Gastrocnemius medialis (tissue), 4 donors: ENCODE measurements around the gene TCTN1. TPM values are rescaled to one million over a fixed set of nuclear protein-coding genes. Genes with fewer than 3 reads are reported as not detected.

ENCODE experiments used
- ATAC-seq, 2 donors: fragments of 150-250 bp; one replicate each; pipeline ENCODE4 v1.9.1; 2016
- DNase-seq, 2 donors: peaks; one replicate each; pipeline ENCODE4 v3.0.0-alpha.2; 2019
- H3K27ac ChIP-seq, 4 donors: fragments of 200-600 bp; sonication (generic); 1 replicate in 1 of 4; 2 replicates in 3 of 4; pipeline ENCODE4 v1.5.1; 2016 to 2018; ENCODE audit warnings: mild to moderate bottlenecking in 2 of 4, moderate library complexity in 1 of 4
- H3K27me3 ChIP-seq, 3 donors: fragments of 200-600 bp; sonication (generic) in 2 of 3; 1 replicate in 1 of 3; 2 replicates in 2 of 3; pipeline versions ENCODE4 v1.5.1 to v1.6.0; 2016 to 2019; ENCODE audit warnings: mild to moderate bottlenecking in 1 of 3, moderate library complexity in 1 of 3
- H3K36me3 ChIP-seq, 2 donors: fragments of 200-600 bp; sonication (generic) in 1 of 2; one replicate each; pipeline ENCODE4 v1.5.1; 2017 to 2018
- H3K4me1 ChIP-seq, 2 donors: fragments of 200-600 bp; sonication (generic) in 1 of 2; one replicate each; pipeline ENCODE4 v1.5.1; 2016 to 2017; ENCODE audit warnings: mild to moderate bottlenecking in 2 of 2
- H3K4me3 ChIP-seq, 4 donors: fragments of 200-600 bp; sonication (generic) in 3 of 4; 1 replicate in 1 of 4; 2 replicates in 3 of 4; pipeline ENCODE4 v1.5.1; 2016 to 2019; ENCODE audit warnings: mild to moderate bottlenecking in 2 of 4
- H3K9me3 ChIP-seq, 3 donors: fragments of 200-600 bp; sonication (generic) in 2 of 3; 1 replicate in 1 of 3; 2 replicates in 2 of 3; pipeline ENCODE4 v1.5.1; 2016 to 2019
- CTCF ChIP-seq, 5 experiments: fragments of 450-650 bp in 3 of 5; fragments of 200-600 bp in 2 of 5; sonication (generic) in 2 of 5; IDR thresholded peaks in 4 of 5; conservative IDR thresholded peaks in 1 of 5; 1 replicate in 4 of 5; 2 replicates in 1 of 5; pipeline ENCODE4 v1.5.1; 2016 to 2019; ENCODE audit warnings: antibody characterized with exemption in 5 of 5, mild to moderate bottlenecking in 3 of 5, moderate library complexity in 3 of 5
- POLR2A ChIP-seq, 2 donors: fragments of 450-650 bp; IDR thresholded peaks; one replicate each; pipeline ENCODE4 v1.6.1; 2017; ENCODE audit warnings: antibody characterized with exemption in 2 of 2, mild to moderate bottlenecking in 2 of 2, moderate library complexity in 2 of 2
- in situ Hi-C, 4 donors: fragments of 200-750 bp; cut with MboI; loops; one replicate each; pipeline versions ENCODE4 v1.15.0 to v1.8.0; 2017; ENCODE audit warnings: low sequenced_read_pairs in 4 of 4
- intact Hi-C: fragments of 100-400 bp; cut with DNase I; formaldehyde crosslinking; loops from one replicate; pipeline ENCODE4 v1.15.1; 2023; ENCODE audit warnings: low total_unique reads
- total RNA-seq, 4 donors: library from RNA; depleted of rRNA; stranded (reverse); fragments of >200 nt; gene quantifications; one replicate each; pipeline versions ENCODE4 v1.1.0 to v1.2.3, GENCODE V29; 2016

Gene TCTN1
- total RNA-seq = 10 to 100 TPM in 3 of 4 donors, 1 to 10 TPM in 1; 4.7 to 30.8 (median 22.7) TPM

GRCh38 chr12:110613771-110614684, at the start of gene TCTN1:
Gene TCTN1, plus strand, starts transcription at chr12:110614129. Its CDS starts 54 bp downstream, at chr12:110614183.
- H3K4me3 ChIP-seq = peak within 1 kb of the TSS; percentile 67 to 94 (median 86)
- no peaks in the 10 kb centered on the region for H3K36me3 ChIP-seq
- intact Hi-C loops = loop anchor here (2.0 to 10.0 kb wide), 4 partner anchors 112 to 271 kb away; partner anchors contain the start of genes FAM216A, GPN3, RAD9B and VPS29
- peak; percentile 94 to 97 for ATAC-seq
- peak; percentile 93 to 95 for DNase-seq
- peaks cover 10 to 12% of the 10 kb centered on the region in 2 donors for H3K4me1 ChIP-seq
- H3K27ac ChIP-seq = peak within 1 kb of the TSS; percentile 55 to 82 (median 70)
- in situ Hi-C loops = loop anchor here in 3 of 4 donors (10.0 kb wide), 2 partner anchors 81 to 271 kb away; no protein-coding TSS in a partner anchor
- H3K9me3 ChIP-seq = no peaks in the 10 kb centered on the region
- H3K27me3 ChIP-seq = no peaks in the 10 kb centered on the region
- TF ChIP-seq CTCF (IDR thresholded peaks at IDR 0.05 in 4 of 5, conservative IDR thresholded peaks at IDR 0.05 in 1 of 5) (peak in 1 of 5 experiments; percentile 23), POLR2A (IDR thresholded peaks at IDR 0.05) (peak; percentile 55 to 66)

GRCh38 chr12:110564471-110564991, 49.4 kb upstream of the TCTN1 start:
- no peaks in the 10 kb centered on the region for H3K9me3 ChIP-seq
- H3K4me3 ChIP-seq = peak overlapping the region in 1 of 4 donors; percentile 2
- in situ Hi-C loops (no loop called here), intact Hi-C loops (no loop called here)
- TF ChIP-seq CTCF (IDR thresholded peaks at IDR 0.05 in 4 of 5, conservative IDR thresholded peaks at IDR 0.05 in 1 of 5) (no peak), POLR2A (IDR thresholded peaks at IDR 0.05) (no peak)
- DNase-seq = no peak
- no peaks in the 10 kb centered on the region for H3K27me3 ChIP-seq
- H3K27ac ChIP-seq = peak overlapping the region; percentile 72 to 95 (median 88)
- ATAC-seq = peak; percentile 37 to 58
- peaks cover 82 to 85% of the 10 kb centered on the region in 2 donors for H3K4me1 ChIP-seq
- no peaks in the 10 kb centered on the region for H3K36me3 ChIP-seq

- H3K36me3 ChIP-seq = no peaks in the 10 kb centered on the region
- intact Hi-C loops = no loop called here
- in situ Hi-C loops = no loop called here
- H3K27me3 ChIP-seq = no peaks in the 10 kb centered on the region
- ATAC-seq = peak in 1 of 2 donors; percentile 8
- H3K4me3 ChIP-seq = peak overlapping the region in 1 of 4 donors; percentile 22
- H3K9me3 ChIP-seq = no peaks in the 10 kb centered on the region
- H3K27ac ChIP-seq = peak overlapping the region; percentile 72 to 95 (median 88)
- peaks cover 67 to 76% of the 10 kb centered on the region in 2 donors for H3K4me1 ChIP-seq
- no peak for DNase-seq
- TF ChIP-seq CTCF (IDR thresholded peaks at IDR 0.05 in 4 of 5, conservative IDR thresholded peaks at IDR 0.05 in 1 of 5) = no peak
Measured at GRCh38 chr12:110565894-110566871, 47.7 kb upstream of the TCTN1 start.

- intact Hi-C loops (no loop called here), in situ Hi-C loops (no loop called here)
- Histone ChIP-seq H3K4me3 (no peak overlapping the region), H3K4me1 (peaks cover 61 to 68% of the 10 kb centered on the region in 2 donors), H3K36me3 (no peaks in the 10 kb centered on the region), H3K27ac (peak overlapping the region; percentile 72 to 95 (median 88)), H3K27me3 (no peaks in the 10 kb centered on the region), H3K9me3 (peaks cover 0 to 5% (median 2%) of the 10 kb centered on the region in 3 donors)
- DNase-seq (no peak), ATAC-seq (no peak)
- TF ChIP-seq CTCF (IDR thresholded peaks at IDR 0.05 in 4 of 5, conservative IDR thresholded peaks at IDR 0.05 in 1 of 5) (no peak), POLR2A (IDR thresholded peaks at IDR 0.05) (no peak)
Measured at GRCh38 chr12:110566993-110567392, 46.9 kb upstream of the TCTN1 start.
